Suprapubic skin (tissue), 4 donors: ENCODE measurements around the gene TMED10.

Source experiments
- CTCF ChIP-seq, 2 donors: fragments of 200-600 bp in 1 of 2; fragments of 450-650 bp in 1 of 2; sonication (generic) in 1 of 2; IDR thresholded peaks; one replicate each; pipeline ENCODE4 v1.5.1; 2016 to 2019; ENCODE audit warnings: antibody characterized with exemption in 2 of 2, mild to moderate bottlenecking in 1 of 2, moderate library complexity in 1 of 2
- EP300 ChIP-seq: sonication (generic); formaldehyde crosslinking; IDR thresholded peaks from one replicate; pipeline ENCODE4 v1.6.1; 2017; ENCODE audit warnings: antibody characterized with exemption
- POLR2A ChIP-seq, 2 donors: fragments of 450-650 bp; IDR thresholded peaks; one replicate each; pipeline ENCODE4 v1.6.1; 2017; ENCODE audit warnings: antibody characterized with exemption in 2 of 2, mild to moderate bottlenecking in 2 of 2, moderate library complexity in 2 of 2
- POLR2AphosphoS5 ChIP-seq, 3 donors: sonication (generic); formaldehyde crosslinking; IDR thresholded peaks; one replicate each; pipeline ENCODE4 v1.6.1; 2017; ENCODE audit warnings: antibody characterized with exemption in 3 of 3

- TF ChIP-seq POLR2A (IDR thresholded peaks at IDR 0.05) (no peak), CTCF (IDR thresholded peaks at IDR 0.05) (no peak), POLR2AphosphoS5 (IDR thresholded peaks at IDR 0.05) (no peak), EP300 (no peak)
Measured at GRCh38 chr14:75220156-75220555, 43.7 kb upstream of the TMED10 start.
